GM21515 (cell line): ENCODE data around the gene CHSY3.
"Not testable (repeated sequence)": the region's sequence is repeated elsewhere in the genome, so short reads cannot be mapped to it uniquely, and the experiment has no call there.

Experiments
- ATAC-seq: cut with Tn5 transposase; IDR thresholded peaks from one replicate; pipeline ENCODE4 v1.9.1; 2021; ENCODE audit not compliant: unreplicated experiment

Gene CHSY3

GRCh38 chr5:130151239-130151638 is 247.0 kb downstream of the CHSY3 start:
- ATAC-seq = no peak

GRCh38 chr5:130155345-130156011 is 251.2 kb downstream of the CHSY3 start:
- no peak for ATAC-seq

GRCh38 chr5:130158036-130158435 is 253.8 kb downstream of the CHSY3 start:
- no peak for ATAC-seq

- no peak for ATAC-seq
Measured at GRCh38 chr5:130159968-130160367, 255.7 kb downstream of the CHSY3 start.

GRCh38 chr5:130164966-130165365 is 260.7 kb downstream of the CHSY3 start:
- no peak for ATAC-seq

- ATAC-seq = no peak
Measured at GRCh38 chr5:130166839-130167490, 262.7 kb downstream of the CHSY3 start.

GRCh38 chr5:130168211-130168610 is 263.9 kb downstream of the CHSY3 start:
- ATAC-seq = no peak

GRCh38 chr5:130171699-130172098 is 267.4 kb downstream of the CHSY3 start:
- no peak for ATAC-seq

- no peak for ATAC-seq
Measured at GRCh38 chr5:130183115-130183514, 278.9 kb downstream of the CHSY3 start.

- no peak for ATAC-seq
Measured at GRCh38 chr5:130189961-130190360, 285.7 kb downstream of the CHSY3 start.

- ATAC-seq = no peak
Measured at GRCh38 chr5:130198927-130199326, 294.7 kb downstream of the CHSY3 start.

- ATAC-seq = no peak
Measured at GRCh38 chr5:130206686-130207085, 302.4 kb downstream of the CHSY3 start.

- no peak for ATAC-seq
Measured at GRCh38 chr5:130213607-130214006, 309.3 kb downstream of the CHSY3 start.

- no peak for ATAC-seq
Measured at GRCh38 chr5:130216286-130216685, 312.0 kb downstream of the CHSY3 start.

- no peak for ATAC-seq
Measured at GRCh38 chr5:130222573-130222972, 318.3 kb downstream of the CHSY3 start.

GRCh38 chr5:130226556-130226955 is 322.3 kb downstream of the CHSY3 start:
- not testable (repeated sequence) for ATAC-seq

- no peak for ATAC-seq
Measured at GRCh38 chr5:130227699-130228098, 323.4 kb downstream of the CHSY3 start.

GRCh38 chr5:130231786-130232185 is 327.5 kb downstream of the CHSY3 start:
- ATAC-seq = no peak

- ATAC-seq = no peak
Measured at GRCh38 chr5:130234816-130235215, 330.6 kb downstream of the CHSY3 start.
